Chondrocyte (in vitro differentiated cells): ENCODE measurements around the gene ADCY1. TPM values are rescaled to one million over a fixed set of nuclear protein-coding genes. Genes with fewer than 3 reads are reported as not detected.

ENCODE experiments used
- DNase-seq: peaks from one replicate; pipeline ENCODE4 v3.0.0; 2021; ENCODE audit warnings: mixed read lengths, low spot score
- H3K27ac Mint-ChIP-seq: one replicate; pipeline ENCODE4 v1.8.0; 2021; ENCODE audit warnings: mild to moderate bottlenecking, moderate library complexity, mixed read lengths; ENCODE audit not compliant: unreplicated experiment
- H3K27me3 Mint-ChIP-seq: 2 replicates; pipeline ENCODE4 v1.8.0; 2021; ENCODE audit warnings: low read depth, mixed read lengths
- H3K36me3 Mint-ChIP-seq: 2 replicates; pipeline ENCODE4 v1.8.0; 2021; ENCODE audit warnings: low read depth, mixed read lengths
- H3K4me1 Mint-ChIP-seq: 2 replicates; pipeline ENCODE4 v1.8.0; 2021; ENCODE audit warnings: low read depth, mild to moderate bottlenecking, mixed read lengths
- H3K4me3 Mint-ChIP-seq: one replicate; pipeline ENCODE4 v1.8.0; 2021; ENCODE audit warnings: mild to moderate bottlenecking, moderate library complexity, mixed read lengths; ENCODE audit not compliant: unreplicated experiment
- H3K9me3 Mint-ChIP-seq: 2 replicates; pipeline ENCODE4 v1.8.0; 2021; ENCODE audit warnings: low read depth, mixed read lengths
- total RNA-seq: library from RNA; stranded (reverse); gene quantifications from 3 replicates; pipeline ENCODE4 v1.2.1, GENCODE V29; 2021
- TF ChIP-seq, protein P1 (sequence below): fragments of 200-600 bp; sonication (generic); IDR thresholded peaks from 2 replicates; pipeline ENCODE4 v1.5.0; 2021; ENCODE audit warnings: antibody characterized with exemption, mild to moderate bottlenecking, moderate library complexity

ADCY1 gene
- total RNA-seq, 1 donor from 2014 or later = 0.50 TPM

DNA sequence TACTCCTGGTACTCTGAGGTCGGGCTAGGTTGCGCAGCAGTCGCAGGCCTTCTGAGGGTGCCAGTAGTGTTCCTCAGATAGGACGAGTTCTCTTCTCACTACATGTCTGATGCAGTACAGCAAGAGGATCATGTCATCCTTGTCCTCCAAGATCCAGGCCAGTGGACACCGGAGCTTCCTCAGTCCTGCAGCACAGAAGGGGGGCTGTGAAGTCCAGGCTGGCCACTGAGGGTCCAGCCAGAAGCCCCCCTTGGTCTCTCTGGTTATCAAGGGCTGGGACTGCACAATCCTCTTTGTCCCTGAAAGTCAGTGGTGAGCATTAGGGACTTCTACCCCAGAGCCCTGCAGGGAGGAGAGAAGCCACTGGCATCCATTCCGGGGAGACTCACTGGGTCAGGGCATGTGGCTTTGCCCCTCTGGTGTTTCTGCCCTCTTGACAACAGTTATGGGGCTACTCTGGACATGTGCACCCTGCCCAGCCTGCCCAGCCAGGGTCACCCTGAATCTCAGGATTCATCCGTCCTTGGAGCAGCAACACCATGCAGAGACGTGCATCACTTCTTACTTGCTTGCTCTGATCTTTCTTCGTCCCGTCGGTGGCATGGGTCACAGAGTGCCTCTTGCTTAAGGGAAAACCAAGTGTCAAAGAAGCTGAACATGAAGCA is 125.7 kb downstream of the ADCY1 start:
- H3K4me3 Mint-ChIP-seq = no peak overlapping the region
- H3K4me1 Mint-ChIP-seq = no peaks in the 10 kb centered on the region
- peaks cover 22% of the 10 kb centered on the region for H3K27me3 Mint-ChIP-seq
- no peak for DNase-seq
- TF ChIP-seq, protein P1, sequence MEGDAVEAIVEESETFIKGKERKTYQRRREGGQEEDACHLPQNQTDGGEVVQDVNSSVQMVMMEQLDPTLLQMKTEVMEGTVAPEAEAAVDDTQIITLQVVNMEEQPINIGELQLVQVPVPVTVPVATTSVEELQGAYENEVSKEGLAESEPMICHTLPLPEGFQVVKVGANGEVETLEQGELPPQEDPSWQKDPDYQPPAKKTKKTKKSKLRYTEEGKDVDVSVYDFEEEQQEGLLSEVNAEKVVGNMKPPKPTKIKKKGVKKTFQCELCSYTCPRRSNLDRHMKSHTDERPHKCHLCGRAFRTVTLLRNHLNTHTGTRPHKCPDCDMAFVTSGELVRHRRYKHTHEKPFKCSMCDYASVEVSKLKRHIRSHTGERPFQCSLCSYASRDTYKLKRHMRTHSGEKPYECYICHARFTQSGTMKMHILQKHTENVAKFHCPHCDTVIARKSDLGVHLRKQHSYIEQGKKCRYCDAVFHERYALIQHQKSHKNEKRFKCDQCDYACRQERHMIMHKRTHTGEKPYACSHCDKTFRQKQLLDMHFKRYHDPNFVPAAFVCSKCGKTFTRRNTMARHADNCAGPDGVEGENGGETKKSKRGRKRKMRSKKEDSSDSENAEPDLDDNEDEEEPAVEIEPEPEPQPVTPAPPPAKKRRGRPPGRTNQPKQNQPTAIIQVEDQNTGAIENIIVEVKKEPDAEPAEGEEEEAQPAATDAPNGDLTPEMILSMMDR = no peak
- no peak overlapping the region for H3K27ac Mint-ChIP-seq
- H3K36me3 Mint-ChIP-seq = no peaks in the 10 kb centered on the region
- H3K9me3 Mint-ChIP-seq = no peaks in the 10 kb centered on the region

GRCh38 chr7:45700556-45700955 is 126.4 kb downstream of the ADCY1 start:
- Mint-ChIP-seq H3K4me3 (no peak overlapping the region), H3K27me3 (peaks cover 22% of the 10 kb centered on the region), H3K4me1 (no peaks in the 10 kb centered on the region), H3K9me3 (no peaks in the 10 kb centered on the region), H3K27ac (no peak overlapping the region), H3K36me3 (no peaks in the 10 kb centered on the region)
- TF ChIP-seq, protein P1 = no peak
- DNase-seq = no peak

DNA sequence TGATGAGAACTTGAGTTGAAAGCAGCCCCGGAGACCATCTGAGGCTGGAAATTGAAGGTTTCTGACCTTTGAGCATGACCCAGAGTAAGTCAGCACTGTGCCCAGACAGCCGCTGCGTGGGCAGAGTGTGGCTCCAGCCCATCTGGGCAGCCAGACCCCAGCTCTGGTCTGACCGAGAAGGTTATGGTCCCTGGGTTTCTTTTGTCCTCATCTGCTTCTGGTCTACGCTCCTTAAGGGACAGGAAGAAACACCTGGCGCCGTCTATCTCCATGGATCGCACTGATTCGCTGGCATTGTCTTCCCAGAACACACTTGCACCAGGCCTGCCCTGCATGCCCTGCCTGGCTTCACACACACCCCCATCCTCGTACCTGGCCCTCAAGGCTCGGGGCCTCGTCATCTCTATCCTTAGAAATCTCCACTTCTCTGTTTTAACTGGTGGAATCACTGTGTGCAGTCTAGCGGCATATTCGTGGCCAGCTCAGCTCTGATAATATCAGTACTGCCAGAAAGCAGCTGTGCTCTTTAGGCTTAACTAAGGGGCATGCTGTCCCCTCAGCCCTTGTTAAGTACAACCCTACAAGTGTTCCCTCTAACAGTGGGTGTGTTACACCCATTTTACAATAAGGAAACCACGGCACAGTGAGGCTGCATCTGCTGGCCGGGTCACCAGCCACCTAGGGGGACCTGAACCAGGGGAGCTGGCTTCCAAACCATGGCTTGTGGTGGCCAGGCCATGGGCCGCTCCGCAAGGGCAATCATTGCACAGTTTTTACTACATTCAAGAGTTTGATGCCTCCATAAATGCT is 127.7 kb downstream of the ADCY1 start:
- Mint-ChIP-seq H3K9me3 (no peaks in the 10 kb centered on the region), H3K36me3 (no peaks in the 10 kb centered on the region), H3K4me1 (no peaks in the 10 kb centered on the region), H3K4me3 (no peak overlapping the region), H3K27ac (no peak overlapping the region), H3K27me3 (peaks cover 22% of the 10 kb centered on the region)
- peak; percentile 40 for DNase-seq
- TF ChIP-seq, protein P1 = no peak

GRCh38 chr7:45702751-45703150 is 128.6 kb downstream of the ADCY1 start:
- TF ChIP-seq, protein P1 = no peak
- no peak overlapping the region for H3K4me3 Mint-ChIP-seq
- no peaks in the 10 kb centered on the region for H3K4me1 Mint-ChIP-seq
- H3K36me3 Mint-ChIP-seq = no peaks in the 10 kb centered on the region
- peak; percentile 69 for DNase-seq
- peaks cover 24% of the 10 kb centered on the region for H3K27me3 Mint-ChIP-seq
- no peaks in the 10 kb centered on the region for H3K9me3 Mint-ChIP-seq
- H3K27ac Mint-ChIP-seq = no peak overlapping the region

GRCh38 chr7:45703373-45703821 is 129.2 kb downstream of the ADCY1 start:
- H3K36me3 Mint-ChIP-seq = no peaks in the 10 kb centered on the region
- no peak overlapping the region for H3K4me3 Mint-ChIP-seq
- peak; percentile 54 for DNase-seq
- TF ChIP-seq, protein P1 = no peak
- no peaks in the 10 kb centered on the region for H3K4me1 Mint-ChIP-seq
- peaks cover 24% of the 10 kb centered on the region for H3K27me3 Mint-ChIP-seq
- H3K27ac Mint-ChIP-seq = no peak overlapping the region
- H3K9me3 Mint-ChIP-seq = no peaks in the 10 kb centered on the region
